ENCODE results near the gene INPP4A.

DNA sequence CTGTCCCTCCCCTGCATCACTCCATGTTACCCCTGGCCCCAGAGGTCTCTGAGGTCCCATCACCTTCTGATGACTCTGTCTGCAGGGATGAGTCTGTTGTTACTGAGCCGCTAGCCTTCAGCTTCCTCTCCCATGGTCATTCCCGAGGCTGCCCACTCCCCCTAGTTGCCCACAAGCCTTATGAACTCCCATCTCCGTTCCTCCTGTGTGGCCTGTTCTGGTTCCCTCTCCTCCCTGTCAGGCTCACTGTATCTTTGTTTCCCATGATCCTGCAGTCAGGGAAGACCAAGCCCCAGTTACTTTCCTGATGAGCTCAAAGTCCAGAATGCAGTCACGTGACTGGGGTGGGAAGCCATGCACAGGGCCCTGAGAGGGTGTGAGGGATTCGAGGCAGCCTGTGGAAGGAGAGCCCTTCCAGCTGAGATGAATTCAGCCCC is 39.5 kb downstream of the INPP4A start:
- TF ChIP-seq, protein P1, sequence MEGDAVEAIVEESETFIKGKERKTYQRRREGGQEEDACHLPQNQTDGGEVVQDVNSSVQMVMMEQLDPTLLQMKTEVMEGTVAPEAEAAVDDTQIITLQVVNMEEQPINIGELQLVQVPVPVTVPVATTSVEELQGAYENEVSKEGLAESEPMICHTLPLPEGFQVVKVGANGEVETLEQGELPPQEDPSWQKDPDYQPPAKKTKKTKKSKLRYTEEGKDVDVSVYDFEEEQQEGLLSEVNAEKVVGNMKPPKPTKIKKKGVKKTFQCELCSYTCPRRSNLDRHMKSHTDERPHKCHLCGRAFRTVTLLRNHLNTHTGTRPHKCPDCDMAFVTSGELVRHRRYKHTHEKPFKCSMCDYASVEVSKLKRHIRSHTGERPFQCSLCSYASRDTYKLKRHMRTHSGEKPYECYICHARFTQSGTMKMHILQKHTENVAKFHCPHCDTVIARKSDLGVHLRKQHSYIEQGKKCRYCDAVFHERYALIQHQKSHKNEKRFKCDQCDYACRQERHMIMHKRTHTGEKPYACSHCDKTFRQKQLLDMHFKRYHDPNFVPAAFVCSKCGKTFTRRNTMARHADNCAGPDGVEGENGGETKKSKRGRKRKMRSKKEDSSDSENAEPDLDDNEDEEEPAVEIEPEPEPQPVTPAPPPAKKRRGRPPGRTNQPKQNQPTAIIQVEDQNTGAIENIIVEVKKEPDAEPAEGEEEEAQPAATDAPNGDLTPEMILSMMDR (IDR thresholded peaks at IDR 0.05) = no peak
- TF ChIP-seq POLR2A (IDR thresholded peaks at IDR 0.05) = no peak

Measured in esophagus squamous epithelium (tissue), 4 donors.